Measurements from ENCODE around the gene POLQ. TPM values are rescaled to one million over a fixed set of nuclear protein-coding genes. Genes with fewer than 3 reads are reported as not detected.

Gene POLQ
- total RNA-seq, 1 experiment from 2014 or later, result 14.9 TPM

- TF ChIP-seq, protein P1, sequence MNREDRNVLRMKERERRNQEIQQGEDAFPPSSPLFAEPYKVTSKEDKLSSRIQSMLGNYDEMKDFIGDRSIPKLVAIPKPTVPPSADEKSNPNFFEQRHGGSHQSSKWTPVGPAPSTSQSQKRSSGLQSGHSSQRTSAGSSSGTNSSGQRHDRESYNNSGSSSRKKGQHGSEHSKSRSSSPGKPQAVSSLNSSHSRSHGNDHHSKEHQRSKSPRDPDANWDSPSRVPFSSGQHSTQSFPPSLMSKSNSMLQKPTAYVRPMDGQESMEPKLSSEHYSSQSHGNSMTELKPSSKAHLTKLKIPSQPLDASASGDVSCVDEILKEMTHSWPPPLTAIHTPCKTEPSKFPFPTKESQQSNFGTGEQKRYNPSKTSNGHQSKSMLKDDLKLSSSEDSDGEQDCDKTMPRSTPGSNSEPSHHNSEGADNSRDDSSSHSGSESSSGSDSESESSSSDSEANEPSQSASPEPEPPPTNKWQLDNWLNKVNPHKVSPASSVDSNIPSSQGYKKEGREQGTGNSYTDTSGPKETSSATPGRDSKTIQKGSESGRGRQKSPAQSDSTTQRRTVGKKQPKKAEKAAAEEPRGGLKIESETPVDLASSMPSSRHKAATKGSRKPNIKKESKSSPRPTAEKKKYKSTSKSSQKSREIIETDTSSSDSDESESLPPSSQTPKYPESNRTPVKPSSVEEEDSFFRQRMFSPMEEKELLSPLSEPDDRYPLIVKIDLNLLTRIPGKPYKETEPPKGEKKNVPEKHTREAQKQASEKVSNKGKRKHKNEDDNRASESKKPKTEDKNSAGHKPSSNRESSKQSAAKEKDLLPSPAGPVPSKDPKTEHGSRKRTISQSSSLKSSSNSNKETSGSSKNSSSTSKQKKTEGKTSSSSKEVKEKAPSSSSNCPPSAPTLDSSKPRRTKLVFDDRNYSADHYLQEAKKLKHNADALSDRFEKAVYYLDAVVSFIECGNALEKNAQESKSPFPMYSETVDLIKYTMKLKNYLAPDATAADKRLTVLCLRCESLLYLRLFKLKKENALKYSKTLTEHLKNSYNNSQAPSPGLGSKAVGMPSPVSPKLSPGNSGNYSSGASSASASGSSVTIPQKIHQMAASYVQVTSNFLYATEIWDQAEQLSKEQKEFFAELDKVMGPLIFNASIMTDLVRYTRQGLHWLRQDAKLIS (CRISPR knock-in tag; IDR thresholded peaks at IDR 0.05; ENCODE audit: borderline replicate concordance), result 0 out of 2 replicates have a peak, but pooled peaks have one; percentile 68
- TF ChIP-seq USF1 (CRISPR knock-in tag; IDR thresholded peaks at IDR 0.05) (no peak; the same call in 1 of the 2 replicates), ZNF512 (CRISPR knock-in tag; IDR thresholded peaks at IDR 0.05; ENCODE audit: borderline replicate concordance) (no peak), NR3C1 (CRISPR knock-in tag; conservative IDR thresholded peaks at IDR 0.05; ENCODE audit: low read depth) (no peak), PREB (CRISPR knock-in tag; IDR thresholded peaks at IDR 0.05; ENCODE audit: borderline replicate concordance) (no peak), FOXP1 (CRISPR knock-in tag; IDR thresholded peaks at IDR 0.05; ENCODE audit: borderline replicate concordance) (no peak), CDX4 (CRISPR knock-in tag; IDR thresholded peaks at IDR 0.05; ENCODE audit: borderline replicate concordance) (no peak), RELA (CRISPR knock-in tag; IDR thresholded peaks at IDR 0.05; ENCODE audit: borderline replicate concordance) (no peak), FOXK1 (CRISPR knock-in tag; IDR thresholded peaks at IDR 0.05) (peak; percentile 78), CREB1 (CRISPR knock-in tag; IDR thresholded peaks at IDR 0.05) (peak; percentile 23; the same call in 1 of the 2 replicates), ZBTB21 (CRISPR knock-in tag; IDR thresholded peaks at IDR 0.05; ENCODE audit: borderline replicate concordance) (no peak), TEAD4 (CRISPR knock-in tag; IDR thresholded peaks at IDR 0.05) (no peak), ZNF281 (CRISPR knock-in tag; IDR thresholded peaks at IDR 0.05) (peak; percentile 84), ZNF416 (CRISPR knock-in tag; IDR thresholded peaks at IDR 0.05) (no peak), RORB (CRISPR knock-in tag; IDR thresholded peaks at IDR 0.05) (no peak), SP1 (CRISPR knock-in tag; conservative IDR thresholded peaks at IDR 0.05) (peak; percentile 61), ATF3 (CRISPR knock-in tag; conservative IDR thresholded peaks at IDR 0.05) (peak; percentile 90), CBFB (CRISPR knock-in tag; IDR thresholded peaks at IDR 0.05; ENCODE audit: low read depth) (no peak)
- TF ChIP-seq, protein P2, sequence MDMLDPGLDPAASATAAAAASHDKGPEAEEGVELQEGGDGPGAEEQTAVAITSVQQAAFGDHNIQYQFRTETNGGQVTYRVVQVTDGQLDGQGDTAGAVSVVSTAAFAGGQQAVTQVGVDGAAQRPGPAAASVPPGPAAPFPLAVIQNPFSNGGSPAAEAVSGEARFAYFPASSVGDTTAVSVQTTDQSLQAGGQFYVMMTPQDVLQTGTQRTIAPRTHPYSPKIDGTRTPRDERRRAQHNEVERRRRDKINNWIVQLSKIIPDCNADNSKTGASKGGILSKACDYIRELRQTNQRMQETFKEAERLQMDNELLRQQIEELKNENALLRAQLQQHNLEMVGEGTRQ (CRISPR knock-in tag; IDR thresholded peaks at IDR 0.05), result peak; percentile 27; the same call in 1 of the 2 replicates
These were observed 47.3 kb upstream of the POLQ start, which contains the start of gene FBXO40 (continued) for GRCh38 chr3:121592856-121593702.
